ENCODE data around the gene TTLL11.

The TTLL11 gene

GRCh38 chr9:122011818-122012498 lies 81.2 kb downstream of the TTLL11 start:
- no peak for DNase-seq (ENCODE audit: low read depth)
- no peak overlapping the region for H3K4me3 ChIP-seq (ENCODE audit: low read depth, low read length)
- no peak for TF ChIP-seq POLR2A (IDR thresholded peaks at IDR 0.05; ENCODE audit: extremely low read depth, insufficient read length)
- TF ChIP-seq CTCF (IDR thresholded peaks at IDR 0.05; ENCODE audit: low read depth, low read length): no peak
- no peak for TF ChIP-seq MYC (IDR thresholded peaks at IDR 0.05; ENCODE audit: low read depth, low read length)
- TF ChIP-seq MAX (IDR thresholded peaks at IDR 0.05; ENCODE audit: low read depth, low read length): no peak

DNA sequence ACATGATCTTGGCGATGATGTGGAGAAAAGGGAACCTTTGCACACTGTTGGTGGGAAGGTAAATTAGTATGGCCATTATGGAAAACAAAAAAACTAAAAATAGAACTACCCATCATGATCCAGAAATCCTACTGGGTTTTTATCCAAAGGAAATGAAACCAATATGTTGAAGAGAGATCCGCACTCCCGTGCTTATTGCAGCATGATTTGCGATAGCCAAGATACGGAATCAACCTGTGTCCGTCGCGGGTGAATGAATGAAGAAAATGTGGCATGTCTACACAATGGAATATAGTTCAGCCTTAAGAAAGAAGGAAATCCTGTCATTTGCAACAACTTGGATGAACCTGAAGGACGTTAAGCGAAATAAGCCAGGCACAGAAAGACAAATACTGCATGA lies 84.5 kb downstream of the TTLL11 start:
- TF ChIP-seq POLR2A (IDR thresholded peaks at IDR 0.05; ENCODE audit: extremely low read depth, insufficient read length) (no peak), CTCF (IDR thresholded peaks at IDR 0.05; ENCODE audit: low read depth, low read length) (no peak), MAX (IDR thresholded peaks at IDR 0.05; ENCODE audit: low read depth, low read length) (no peak), MYC (IDR thresholded peaks at IDR 0.05; ENCODE audit: low read depth, low read length) (no peak)
- H3K4me3 ChIP-seq (ENCODE audit: low read depth, low read length): no peak overlapping the region
- DNase-seq (ENCODE audit: low read depth): no peak

DNA sequence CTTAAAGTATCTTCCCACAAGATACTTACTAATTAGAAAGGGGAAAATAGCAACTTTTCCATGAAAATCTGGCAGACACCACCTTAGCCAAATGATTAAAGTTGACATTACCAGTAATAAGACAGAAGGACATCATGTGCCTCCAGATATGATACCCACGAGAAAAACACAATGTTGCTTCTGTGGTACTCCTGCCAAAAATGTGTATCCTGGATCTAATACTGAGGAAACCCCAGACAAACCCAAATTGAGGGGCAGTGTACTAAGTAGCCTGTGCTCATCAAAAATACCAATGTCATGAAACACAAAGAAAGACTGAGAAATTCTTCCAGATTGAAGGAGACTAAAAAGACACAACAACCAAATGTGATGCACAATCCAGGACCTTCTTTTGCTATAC lies 85.3 kb downstream of the TTLL11 start:
- DNase-seq (ENCODE audit: low read depth): no peak
- no peak for TF ChIP-seq POLR2A (IDR thresholded peaks at IDR 0.05; ENCODE audit: extremely low read depth, insufficient read length)
- TF ChIP-seq CTCF (IDR thresholded peaks at IDR 0.05; ENCODE audit: low read depth, low read length): no peak
- TF ChIP-seq MYC (IDR thresholded peaks at IDR 0.05; ENCODE audit: low read depth, low read length): no peak
- no peak for TF ChIP-seq MAX (IDR thresholded peaks at IDR 0.05; ENCODE audit: low read depth, low read length)

GRCh38 chr9:122005597-122005996 lies 87.5 kb downstream of the TTLL11 start:
- TF ChIP-seq MYC (IDR thresholded peaks at IDR 0.05; ENCODE audit: low read depth, low read length) (no peak), CTCF (IDR thresholded peaks at IDR 0.05; ENCODE audit: low read depth, low read length) (peak; percentile 16)
- no peak for DNase-seq (ENCODE audit: low read depth)
- H3K4me3 ChIP-seq (ENCODE audit: low read depth, low read length): no peak overlapping the region

More for the DNA sequence above, 85.3 kb downstream of the TTLL11 start:
- no peak overlapping the region for H3K4me3 ChIP-seq (ENCODE audit: low read depth, low read length)

GRCh38 chr9:122004589-122004988 lies 88.5 kb downstream of the TTLL11 start:
- no peak for DNase-seq (ENCODE audit: low read depth)
- H3K4me3 ChIP-seq (ENCODE audit: low read depth, low read length): no peak overlapping the region
- TF ChIP-seq CTCF (IDR thresholded peaks at IDR 0.05; ENCODE audit: low read depth, low read length): no peak
- TF ChIP-seq POLR2A (IDR thresholded peaks at IDR 0.05; ENCODE audit: extremely low read depth, insufficient read length): no peak
- TF ChIP-seq MYC (IDR thresholded peaks at IDR 0.05; ENCODE audit: low read depth, low read length): no peak
